Measurements from ENCODE around the gene PRRT1.

GRCh38 chr6:32140420-32141046 lies 11.2 kb downstream of the PRRT1 start:
- no peak for TF ChIP-seq CTCF (optimal IDR thresholded peaks at IDR 0.05 in 1 of 3, IDR thresholded peaks at IDR 0.05 in 1 of 3, conservative IDR thresholded peaks at IDR 0.05 in 1 of 3; ENCODE audit: extremely low read depth in 1 of 3, insufficient read depth in 2 of 3, low read length in 3 of 3)
- TF ChIP-seq EZH2 (IDR thresholded peaks at IDR 0.05; ENCODE audit: low read length) = no peak
